ENCODE results near the gene KRTAP5-2.

Gene KRTAP5-2

DNA sequence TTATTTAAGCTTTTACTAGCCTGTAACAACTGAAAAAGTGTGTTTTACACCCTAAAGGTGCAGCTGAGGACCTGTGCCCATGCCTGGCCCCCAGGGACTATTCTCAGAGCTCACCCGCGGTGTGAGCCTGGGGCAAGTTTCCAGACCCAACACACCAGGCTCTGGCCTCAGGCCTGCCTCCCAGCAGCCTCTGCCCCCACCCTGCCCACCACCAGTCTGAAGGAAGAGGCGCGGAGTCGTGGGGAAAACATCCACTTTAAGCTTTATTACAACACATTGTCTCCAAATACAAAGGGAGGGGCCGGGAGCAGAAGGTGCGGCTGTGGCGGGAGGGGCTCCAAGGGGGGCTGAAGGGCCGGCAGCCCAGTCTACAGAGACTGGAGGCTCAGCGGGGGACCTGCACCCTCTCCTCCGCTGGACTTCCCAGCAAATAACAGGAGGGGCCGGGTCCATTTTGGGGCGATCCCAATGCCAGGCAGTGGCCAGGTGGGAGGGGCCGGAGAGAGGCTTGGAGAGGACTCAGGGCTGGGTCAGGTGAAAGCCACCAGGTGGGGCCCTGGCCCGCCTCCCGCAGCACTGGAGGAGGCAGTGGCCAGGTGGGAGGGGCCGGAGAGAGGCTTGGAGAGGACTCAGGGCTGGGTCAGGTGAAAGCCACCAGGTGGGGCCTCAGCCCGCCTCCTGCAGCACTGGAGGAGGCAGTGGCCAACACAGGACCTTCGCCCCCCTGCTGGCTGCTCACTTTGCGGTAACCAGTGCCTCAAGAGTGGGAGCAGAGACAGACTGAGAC lies 44.1 kb downstream of the KRTAP5-2 start:
- no peak for DNase-seq

DNA sequence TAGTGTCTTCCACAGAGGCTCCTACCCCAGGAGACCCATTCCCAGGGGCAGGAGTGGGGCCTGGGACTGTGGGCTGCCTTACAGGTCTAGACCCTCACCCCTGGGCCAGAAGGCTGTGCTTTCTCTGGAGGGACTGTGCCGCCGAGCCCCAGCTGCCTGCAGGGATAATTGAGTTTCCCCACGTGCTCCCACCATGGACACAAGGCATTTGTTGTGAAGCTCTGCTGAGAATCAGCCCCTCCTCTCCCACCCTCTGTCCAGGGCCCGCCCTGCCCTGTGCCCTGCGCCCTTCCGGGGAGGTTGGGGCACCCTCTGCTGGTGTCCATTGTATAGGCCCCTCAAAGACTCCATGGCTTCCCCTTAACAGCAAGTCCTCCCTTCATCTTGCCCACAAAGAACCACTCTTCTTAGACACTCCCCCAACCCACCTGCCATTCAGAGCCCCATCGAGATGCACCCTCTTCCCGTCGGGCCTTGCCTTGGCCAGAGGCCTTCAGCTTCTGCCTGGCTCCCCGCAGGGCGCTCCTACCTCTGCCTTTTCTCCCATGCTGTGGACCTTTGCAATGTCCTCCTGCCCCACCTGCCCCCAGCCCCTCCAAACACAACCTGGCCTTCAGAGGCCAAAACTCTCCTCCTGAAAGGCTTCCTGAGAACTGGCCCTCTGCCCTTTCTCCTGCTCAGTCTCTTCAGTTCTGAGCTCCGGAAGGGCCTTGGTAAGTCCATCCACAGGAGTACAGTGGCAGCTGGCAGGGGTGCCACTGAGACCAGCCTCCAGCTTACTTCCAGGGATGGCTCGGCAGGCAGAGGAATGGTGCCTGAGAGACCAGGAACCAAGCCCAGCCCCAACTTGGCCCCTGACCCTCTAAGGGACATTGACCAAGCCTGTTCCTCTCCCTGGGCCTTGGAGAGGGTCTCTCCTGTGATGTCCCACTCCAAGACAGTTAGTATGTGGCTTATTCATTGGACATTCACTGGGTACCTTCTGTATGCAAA lies 48.5 kb downstream of the KRTAP5-2 start:
- DNase-seq: no peak

- DNase-seq: no peak
Observed at GRCh38 chr11:1548221-1549070, 49.6 kb downstream of the KRTAP5-2 start.

DNA sequence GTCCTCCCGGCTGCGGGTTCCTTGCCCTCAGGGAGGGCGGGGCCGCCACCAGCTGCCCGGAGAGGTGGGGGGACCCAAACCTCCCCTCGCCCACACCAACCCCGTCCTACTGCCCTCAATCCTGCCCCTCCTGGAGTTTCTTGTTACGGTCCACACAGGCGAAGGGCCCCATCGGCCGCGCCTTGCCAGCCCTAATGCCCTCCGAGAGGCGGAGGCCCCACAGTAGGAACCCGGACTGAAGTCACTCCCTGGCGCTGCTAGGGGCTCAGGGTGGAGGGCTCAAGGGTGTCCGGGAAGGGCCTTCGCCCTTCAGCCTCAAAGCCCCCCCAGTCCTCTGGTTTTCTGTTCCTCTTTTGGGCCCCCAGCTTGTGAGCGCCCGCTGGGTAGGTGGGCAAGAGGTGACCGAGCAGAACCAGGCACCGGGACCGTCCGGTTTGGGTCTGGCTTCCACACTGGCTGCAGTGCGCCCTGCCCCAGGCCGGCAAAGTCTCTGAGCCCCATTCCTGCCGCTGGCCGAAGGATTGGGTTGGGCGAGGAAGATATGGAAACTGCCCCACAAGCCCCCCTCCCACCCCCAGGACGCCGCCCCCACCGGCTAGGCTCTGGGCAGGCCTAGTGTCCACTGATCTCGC lies 50.5 kb downstream of the KRTAP5-2 start:
- DNase-seq: no peak
